Measurements from ENCODE around the gene CNOT3. TPM values are rescaled to one million over a fixed set of nuclear protein-coding genes. Genes with fewer than 3 reads are reported as not detected.

CNOT3 gene
- total RNA-seq, 1 experiment from 2014 or later = 77.7 TPM

GRCh38 chr19:54109651-54110050 lies 27.9 kb upstream of the CNOT3 start:
- Mint-ChIP-seq H3K4me3 (ENCODE audit: unreplicated experiment) (no peak overlapping the region), H3K9me3 (ENCODE audit: unreplicated experiment) (no peaks in the 10 kb centered on the region), H3K27ac (ENCODE audit: unreplicated experiment) (peak overlapping the region; percentile 29), H3K27me3 (ENCODE audit: insufficient read depth, unreplicated experiment) (no peaks in the 10 kb centered on the region), H3K36me3 (ENCODE audit: insufficient read depth, unreplicated experiment) (peaks cover 82% of the 10 kb centered on the region), H3K4me1 (ENCODE audit: low read depth, unreplicated experiment) (peaks cover 16% of the 10 kb centered on the region)
- Histone ChIP-seq H3K36me3 (ENCODE audit: control insufficient read depth, insufficient read depth, low read length) (peaks cover 4% of the 10 kb centered on the region), H3K4me1 (0 out of 2 replicates have a peak, but pooled peaks cover 4% of the 10 kb centered on the region), H3K27me3 (replicated peaks; ENCODE audit: control insufficient read depth, insufficient read depth, low read length) (no peaks in the 10 kb centered on the region), H3K9me3 (no peaks in the 10 kb centered on the region), H3K4me3 (ENCODE audit: low read depth, low read length) (no peak overlapping the region)
- no peak for TF ChIP-seq CTCF (IDR thresholded peaks at IDR 0.05; ENCODE audit: insufficient read depth in 1 of 2, low read depth in 1 of 2, low read length in 1 of 2, severe bottlenecking in 1 of 2, unreplicated experiment in 1 of 2)
- no peak for DNase-seq
- ChIA-PET CTCF (no interaction called here), POLR2A (no interaction called here)
- no TSS peak for BruUV-seq (replicated peaks)
- intact Hi-C loops (cut with micrococcal nuclease; ENCODE audit: unreplicated experiment) = no loop called here

DNA sequence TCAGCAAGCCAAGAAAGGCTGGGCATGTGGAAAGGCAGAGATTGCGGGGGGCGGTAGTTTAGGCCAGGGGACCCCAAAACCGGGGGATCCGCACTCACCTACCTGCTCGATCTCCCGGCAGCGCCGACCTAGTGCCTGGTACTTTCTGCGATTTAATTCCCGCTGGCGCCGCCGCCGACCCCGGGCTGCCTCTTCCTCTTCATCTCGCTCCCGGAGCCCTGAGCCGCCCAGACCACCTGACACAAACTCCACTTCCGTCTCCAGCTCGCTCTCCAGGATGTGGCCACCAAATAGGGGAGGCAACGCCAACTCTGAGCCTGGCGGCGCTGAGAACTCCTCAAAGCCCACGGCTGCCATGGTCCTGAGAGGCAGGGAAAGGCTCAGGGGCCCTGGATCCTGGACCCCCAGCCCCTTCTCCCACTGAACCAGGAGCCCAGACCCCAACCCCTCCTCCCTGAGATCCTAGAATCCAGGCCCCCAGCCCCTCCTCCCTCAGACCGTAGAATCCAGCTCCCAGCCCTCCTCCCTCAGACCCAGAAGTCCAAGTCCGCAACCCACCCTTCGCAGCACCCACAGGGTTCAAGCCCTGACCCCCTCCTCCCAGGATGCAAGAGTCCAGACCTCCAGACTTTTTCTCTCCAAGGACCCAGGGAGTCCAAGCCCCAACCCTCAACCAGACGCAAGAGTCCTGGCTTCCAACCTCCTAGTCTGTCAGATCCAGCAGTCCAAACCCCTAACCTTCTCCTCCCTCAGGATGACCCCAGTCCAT lies 23.0 kb upstream of the CNOT3 start:
- intact Hi-C loops (cut with micrococcal nuclease; ENCODE audit: unreplicated experiment) = loop anchor here (1.0 kb wide), 3 partner anchors 12 to 76 kb away; partner anchors contain the start of genes CNOT3 and NDUFA3
- CTCF ChIA-PET = interaction anchor here (0.6 to 1.2 kb wide), 4 partner anchors 8 to 1517 kb away, joined by 3 to 5 read pairs (median 4); partner anchors contain the start of gene CNOT3
- POLR2A ChIA-PET = interaction anchor here (0.6 to 2.9 kb wide), 4 partner anchors 11 to 50 kb away, joined by 3 to 31 read pairs (median 4); partner anchors contain the start of genes CNOT3 and LENG1

More for the DNA sequence above, 23.0 kb upstream of the CNOT3 start:
- H3K9me3 Mint-ChIP-seq (ENCODE audit: unreplicated experiment) = no peaks in the 10 kb centered on the region
- H3K27ac Mint-ChIP-seq (ENCODE audit: unreplicated experiment) = peak overlapping the region; percentile 96
- H3K4me3 Mint-ChIP-seq (ENCODE audit: unreplicated experiment) = peak overlapping the region; percentile 95
- H3K4me1 Mint-ChIP-seq (ENCODE audit: low read depth, unreplicated experiment) = peaks cover 16% of the 10 kb centered on the region
- H3K27me3 ChIP-seq (replicated peaks; ENCODE audit: control insufficient read depth, insufficient read depth, low read length) = no peaks in the 10 kb centered on the region
- no peak for DNase-seq
- peaks cover 65% of the 10 kb centered on the region for H3K36me3 Mint-ChIP-seq (ENCODE audit: insufficient read depth, unreplicated experiment)
- H3K4me1 ChIP-seq = 0 out of 2 replicates have a peak, but pooled peaks cover 7% of the 10 kb centered on the region
- no peaks in the 10 kb centered on the region for H3K27me3 Mint-ChIP-seq (ENCODE audit: insufficient read depth, unreplicated experiment)
- peak overlapping the region; percentile 43 for H3K4me3 ChIP-seq (ENCODE audit: low read depth, low read length)
- H3K9me3 ChIP-seq = no peaks in the 10 kb centered on the region
- TF ChIP-seq CTCF (IDR thresholded peaks at IDR 0.05; ENCODE audit: insufficient read depth in 1 of 2, low read depth in 1 of 2, low read length in 1 of 2, severe bottlenecking in 1 of 2, unreplicated experiment in 1 of 2) = no peak
- BruUV-seq (replicated peaks) = no TSS peak
- H3K36me3 ChIP-seq (ENCODE audit: control insufficient read depth, insufficient read depth, low read length) = peaks cover 1% of the 10 kb centered on the region

All from Caco-2 (cell line).